ENCODE results near the gene LRWD1.

The LRWD1 gene

DNA sequence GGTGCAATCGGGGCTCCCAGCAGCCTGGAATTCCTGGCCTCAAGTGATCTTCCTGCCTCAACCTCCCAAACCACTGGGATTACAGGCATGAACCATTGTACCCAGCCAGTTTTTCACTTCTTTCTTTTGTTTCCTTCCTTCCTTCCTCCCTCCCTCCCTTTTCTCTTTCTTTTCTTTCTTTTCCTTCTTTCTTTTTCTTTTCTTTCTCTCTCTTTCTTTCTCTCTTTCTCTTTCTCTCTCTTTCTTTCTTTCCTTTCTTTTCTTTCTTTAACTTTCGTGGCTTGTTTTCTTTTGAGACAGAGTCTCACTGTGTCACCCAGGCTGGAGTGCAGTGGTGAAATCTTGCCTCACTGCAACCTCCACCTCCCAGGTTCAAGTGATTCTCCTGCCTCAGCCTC, 19.1 kb upstream of the LRWD1 start:
- TF ChIP-seq, protein P1, sequence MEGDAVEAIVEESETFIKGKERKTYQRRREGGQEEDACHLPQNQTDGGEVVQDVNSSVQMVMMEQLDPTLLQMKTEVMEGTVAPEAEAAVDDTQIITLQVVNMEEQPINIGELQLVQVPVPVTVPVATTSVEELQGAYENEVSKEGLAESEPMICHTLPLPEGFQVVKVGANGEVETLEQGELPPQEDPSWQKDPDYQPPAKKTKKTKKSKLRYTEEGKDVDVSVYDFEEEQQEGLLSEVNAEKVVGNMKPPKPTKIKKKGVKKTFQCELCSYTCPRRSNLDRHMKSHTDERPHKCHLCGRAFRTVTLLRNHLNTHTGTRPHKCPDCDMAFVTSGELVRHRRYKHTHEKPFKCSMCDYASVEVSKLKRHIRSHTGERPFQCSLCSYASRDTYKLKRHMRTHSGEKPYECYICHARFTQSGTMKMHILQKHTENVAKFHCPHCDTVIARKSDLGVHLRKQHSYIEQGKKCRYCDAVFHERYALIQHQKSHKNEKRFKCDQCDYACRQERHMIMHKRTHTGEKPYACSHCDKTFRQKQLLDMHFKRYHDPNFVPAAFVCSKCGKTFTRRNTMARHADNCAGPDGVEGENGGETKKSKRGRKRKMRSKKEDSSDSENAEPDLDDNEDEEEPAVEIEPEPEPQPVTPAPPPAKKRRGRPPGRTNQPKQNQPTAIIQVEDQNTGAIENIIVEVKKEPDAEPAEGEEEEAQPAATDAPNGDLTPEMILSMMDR (IDR thresholded peaks at IDR 0.05): no peak

DNA sequence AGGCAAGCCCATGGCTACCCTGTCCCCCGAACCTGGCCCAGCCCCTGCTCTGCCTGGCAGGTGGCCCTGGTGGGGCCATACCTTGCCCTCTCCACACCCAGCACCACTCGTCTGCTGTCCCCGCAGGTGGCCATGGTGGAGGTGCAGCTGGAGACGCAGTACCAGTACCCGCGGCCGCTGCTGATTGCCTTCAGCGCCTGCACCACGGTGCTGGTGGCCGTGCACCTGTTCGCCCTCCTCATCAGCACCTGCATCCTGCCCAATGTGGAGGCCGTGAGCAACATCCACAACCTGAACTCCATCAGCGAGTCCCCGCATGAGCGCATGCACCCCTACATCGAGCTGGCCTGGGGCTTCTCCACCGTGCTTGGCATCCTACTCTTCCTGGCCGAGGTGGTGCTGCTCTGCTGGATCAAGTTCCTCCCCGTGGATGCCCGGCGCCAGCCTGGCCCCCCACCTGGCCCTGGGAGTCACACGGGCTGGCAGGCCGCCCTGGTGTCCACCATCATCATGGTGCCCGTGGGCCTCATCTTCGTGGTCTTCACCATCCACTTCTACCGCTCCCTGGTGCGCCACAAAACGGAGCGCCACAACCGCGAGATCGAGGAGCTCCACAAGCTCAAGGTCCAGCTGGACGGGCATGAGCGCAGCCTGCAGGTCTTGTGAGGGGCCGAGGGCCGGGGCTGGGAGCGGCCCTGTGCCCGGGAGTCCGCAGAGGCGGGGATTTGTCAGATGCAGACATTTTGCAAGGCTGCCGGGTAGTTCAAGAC, 18.2 kb upstream of the LRWD1 start:
- TF ChIP-seq, protein P1 (IDR thresholded peaks at IDR 0.05): no peak

DNA sequence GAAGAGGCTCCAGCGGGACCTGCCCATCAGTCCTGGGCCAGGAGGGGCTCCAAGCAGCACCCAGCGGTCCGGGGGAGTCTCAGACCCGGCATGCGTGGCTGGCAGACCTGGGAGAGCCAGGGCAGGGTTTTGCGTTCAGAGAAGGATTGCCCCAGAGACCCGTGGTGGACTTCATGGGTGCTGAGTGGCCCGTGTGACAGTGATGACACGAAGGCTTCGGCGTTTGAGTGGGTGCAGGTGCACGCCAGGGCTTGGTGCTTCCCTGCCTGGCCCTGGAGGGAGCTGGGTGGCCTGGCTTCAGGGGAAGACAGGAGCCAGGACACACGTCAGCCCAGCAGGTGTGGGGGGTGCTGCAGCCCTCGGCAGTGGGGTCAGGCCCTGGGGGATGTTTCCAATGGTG, 17.5 kb upstream of the LRWD1 start:
- TF ChIP-seq, protein P1 (IDR thresholded peaks at IDR 0.05): no peak

DNA sequence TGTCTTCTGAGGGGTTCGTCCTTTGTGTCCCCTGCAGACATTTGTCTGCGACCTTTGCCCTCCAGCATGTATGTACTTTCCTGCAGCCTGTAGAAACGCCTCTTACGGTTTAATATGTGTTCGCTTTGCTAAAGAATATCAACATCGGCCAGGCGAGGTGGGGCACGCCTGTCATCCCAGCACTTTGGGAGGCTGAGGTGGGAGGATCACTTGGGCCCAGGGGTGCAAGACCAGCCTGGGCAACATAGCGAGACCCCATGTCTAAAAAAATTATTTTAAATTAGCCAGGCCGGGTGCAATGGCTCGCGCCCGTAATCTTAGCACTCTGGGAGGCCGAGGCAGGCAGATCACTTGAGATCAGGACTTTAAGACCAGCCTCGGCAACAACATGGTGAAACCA, 15.6 kb upstream of the LRWD1 start:
- TF ChIP-seq, protein P1 (IDR thresholded peaks at IDR 0.05): no peak

DNA sequence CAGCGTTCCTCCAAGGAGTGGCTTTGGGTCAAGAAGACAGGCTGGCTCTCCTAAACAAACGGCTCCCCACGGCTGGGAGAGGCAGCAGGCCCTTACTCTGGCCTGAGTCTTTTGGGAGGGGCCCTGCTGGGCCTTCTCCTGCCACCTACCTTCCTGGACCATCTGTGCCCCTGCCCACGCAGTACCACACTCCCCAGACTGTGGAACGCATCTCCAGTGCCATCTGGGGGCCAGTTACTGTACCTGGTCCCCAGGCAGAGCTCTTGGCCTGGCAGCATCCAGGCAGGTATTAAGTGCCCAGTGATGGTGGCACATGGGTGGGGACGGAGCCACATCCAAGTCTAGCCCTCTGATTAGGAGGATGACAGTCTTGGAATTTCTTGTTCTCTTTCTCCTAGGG, 14.5 kb upstream of the LRWD1 start:
- TF ChIP-seq, protein P1 (IDR thresholded peaks at IDR 0.05): no peak

DNA sequence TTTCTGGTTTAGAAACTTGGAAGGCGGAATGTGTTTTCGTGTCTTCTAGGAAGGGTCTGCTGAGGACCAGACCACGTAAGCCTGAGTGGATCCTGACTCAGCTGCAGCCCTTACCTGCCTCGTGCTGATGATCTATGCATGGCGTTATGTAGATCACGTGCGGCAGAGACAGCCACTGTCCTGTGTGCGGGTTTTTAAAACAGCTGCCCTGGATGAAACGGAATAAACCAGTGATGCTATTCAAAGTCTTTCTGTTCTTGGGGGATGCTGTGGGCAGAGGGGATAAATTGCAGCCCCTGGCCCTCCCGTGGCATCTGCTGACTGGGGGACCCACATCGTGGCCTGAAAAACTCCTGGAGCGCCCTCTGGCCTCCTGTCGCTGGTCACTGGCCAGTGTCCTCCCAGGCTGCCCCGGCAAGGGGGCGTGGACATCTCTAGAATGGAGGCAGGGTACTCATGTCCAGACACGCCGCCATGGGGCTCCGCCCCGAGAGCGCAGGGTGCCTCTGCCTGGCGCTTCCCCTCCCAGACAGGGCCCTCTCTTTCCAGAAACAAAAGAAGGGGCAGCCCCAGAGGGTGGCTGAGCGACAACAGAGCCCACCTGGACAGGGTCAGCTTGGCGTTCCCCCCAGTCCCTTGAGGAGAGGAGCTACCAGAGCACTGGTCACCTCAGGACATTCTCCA, 13.3 kb upstream of the LRWD1 start:
- TF ChIP-seq, protein P1 (IDR thresholded peaks at IDR 0.05): no peak

DNA sequence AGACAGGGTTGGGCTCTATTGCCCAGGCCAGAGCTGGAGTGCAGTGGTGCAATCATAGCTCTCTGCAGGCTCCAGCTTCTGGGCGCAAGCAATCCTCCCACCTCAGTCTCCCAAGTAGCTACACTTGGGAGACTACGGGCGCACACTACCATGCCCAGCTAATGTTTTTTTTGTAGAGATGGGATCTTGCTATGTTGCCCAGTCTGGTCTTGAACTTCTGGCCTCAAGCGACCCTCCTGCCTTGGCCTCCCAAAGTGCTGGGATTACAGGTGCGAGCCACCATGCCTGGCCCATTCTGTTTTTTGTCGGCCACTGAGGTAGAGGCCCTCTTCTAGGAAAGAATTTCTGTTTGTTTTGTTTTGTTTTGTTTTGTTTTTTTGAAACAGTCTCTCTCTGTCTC, 12.3 kb upstream of the LRWD1 start:
- TF ChIP-seq, protein P1 (IDR thresholded peaks at IDR 0.05): no peak

Data from LNCAP (cell line).